Astrocyte of the cerebellum (primary cell): Measurements from ENCODE around the gene IYD.

ENCODE experiments used
- DNase-seq: peaks from one replicate; pipeline ENCODE4 v3.0.0-alpha.2; 2011; ENCODE audit warnings: low read depth
- H3K4me3 ChIP-seq: 2 replicates; pipeline ENCODE4 v1.5.1; 2011; ENCODE audit warnings: mild to moderate bottlenecking, low read depth, low read length, moderate library complexity
- in situ Hi-C: cut with HindIII; loops from 2 replicates; pipeline ENCODE4 v1.10.0; 2017; ENCODE audit warnings: low sequenced_read_pairs
- TF ChIP-seq, protein P1 (sequence below): IDR thresholded peaks from 2 replicates; pipeline ENCODE4 v1.5.1; 2012; ENCODE audit warnings: low read length, low read depth, moderate library complexity, mild to moderate bottlenecking; ENCODE audit errors: missing control alignments

Gene IYD

DNA sequence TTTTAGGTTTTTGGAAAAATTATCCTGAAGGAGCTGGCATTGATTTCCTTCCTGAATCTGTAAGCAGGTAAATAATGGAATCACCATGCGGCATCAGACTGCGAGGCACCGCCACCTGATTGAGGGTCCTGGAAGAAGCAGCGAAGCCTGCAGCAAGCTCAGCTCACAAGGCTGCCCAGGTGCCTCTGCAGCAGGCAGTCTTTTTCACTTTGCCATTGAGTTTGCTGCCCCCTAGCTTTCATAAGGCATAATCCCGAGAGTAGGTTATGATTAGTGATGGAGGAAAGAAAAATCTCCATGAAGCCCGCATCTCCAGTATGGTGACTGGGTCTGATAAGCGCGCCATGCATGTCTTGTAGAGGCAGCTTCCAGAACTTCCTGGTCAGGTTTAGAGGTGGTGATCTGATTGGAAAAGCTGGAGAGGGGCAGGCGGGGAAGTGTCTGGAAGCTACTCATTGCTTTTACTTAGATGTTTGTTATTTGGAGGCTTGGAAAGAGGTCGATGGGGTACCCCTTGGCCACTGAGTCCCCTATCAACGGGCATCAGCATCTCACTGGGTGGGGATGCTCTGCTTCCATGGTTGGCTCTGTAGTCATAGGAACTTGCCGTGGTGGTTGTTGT lies 26.7 kb downstream of the IYD start:
- in situ Hi-C loops: no loop called here
- TF ChIP-seq, protein P1, sequence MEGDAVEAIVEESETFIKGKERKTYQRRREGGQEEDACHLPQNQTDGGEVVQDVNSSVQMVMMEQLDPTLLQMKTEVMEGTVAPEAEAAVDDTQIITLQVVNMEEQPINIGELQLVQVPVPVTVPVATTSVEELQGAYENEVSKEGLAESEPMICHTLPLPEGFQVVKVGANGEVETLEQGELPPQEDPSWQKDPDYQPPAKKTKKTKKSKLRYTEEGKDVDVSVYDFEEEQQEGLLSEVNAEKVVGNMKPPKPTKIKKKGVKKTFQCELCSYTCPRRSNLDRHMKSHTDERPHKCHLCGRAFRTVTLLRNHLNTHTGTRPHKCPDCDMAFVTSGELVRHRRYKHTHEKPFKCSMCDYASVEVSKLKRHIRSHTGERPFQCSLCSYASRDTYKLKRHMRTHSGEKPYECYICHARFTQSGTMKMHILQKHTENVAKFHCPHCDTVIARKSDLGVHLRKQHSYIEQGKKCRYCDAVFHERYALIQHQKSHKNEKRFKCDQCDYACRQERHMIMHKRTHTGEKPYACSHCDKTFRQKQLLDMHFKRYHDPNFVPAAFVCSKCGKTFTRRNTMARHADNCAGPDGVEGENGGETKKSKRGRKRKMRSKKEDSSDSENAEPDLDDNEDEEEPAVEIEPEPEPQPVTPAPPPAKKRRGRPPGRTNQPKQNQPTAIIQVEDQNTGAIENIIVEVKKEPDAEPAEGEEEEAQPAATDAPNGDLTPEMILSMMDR: peak; percentile 83
- DNase-seq: peak; percentile 43
- no peak overlapping the region for H3K4me3 ChIP-seq

DNA sequence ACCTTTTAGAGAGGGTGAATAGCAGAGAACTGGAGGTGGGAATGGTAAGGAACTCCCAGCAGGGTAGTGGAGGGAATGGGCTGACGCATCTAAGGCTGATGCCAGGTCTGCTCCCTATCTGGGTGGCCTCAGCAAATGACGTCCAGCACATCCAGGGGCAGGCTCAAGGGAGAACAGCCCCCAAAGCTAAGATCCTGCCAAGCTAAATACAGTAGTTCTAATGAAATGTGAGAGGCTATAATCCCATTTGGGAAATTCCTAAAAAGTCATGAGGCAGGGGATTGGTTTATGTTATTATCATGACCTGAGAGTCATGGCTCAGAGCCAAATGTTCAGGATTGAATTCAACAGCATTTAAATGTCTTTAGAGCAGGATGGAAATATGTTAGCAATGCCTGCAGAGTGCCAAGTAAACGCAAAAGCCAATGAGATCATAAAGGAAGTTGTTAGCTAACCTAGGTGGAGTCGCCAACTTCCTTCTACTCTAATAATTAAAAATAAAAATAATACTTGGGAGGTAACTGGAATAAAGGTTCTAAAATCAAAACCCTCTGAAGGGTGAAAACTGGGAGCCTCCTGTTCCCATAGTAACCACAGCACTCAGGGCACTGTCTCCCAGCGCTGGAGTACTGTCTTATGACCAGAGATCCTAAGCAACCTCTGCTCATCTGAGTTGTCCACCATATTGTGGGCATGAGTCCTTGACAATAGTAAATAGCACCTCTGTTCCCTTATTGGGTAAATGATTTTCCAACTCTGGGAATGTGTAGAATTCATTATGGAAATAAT lies 34.8 kb downstream of the IYD start:
- in situ Hi-C loops: no loop called here
- TF ChIP-seq, protein P1: no peak
- peak; percentile 98 for DNase-seq
- H3K4me3 ChIP-seq: no peak overlapping the region

DNA sequence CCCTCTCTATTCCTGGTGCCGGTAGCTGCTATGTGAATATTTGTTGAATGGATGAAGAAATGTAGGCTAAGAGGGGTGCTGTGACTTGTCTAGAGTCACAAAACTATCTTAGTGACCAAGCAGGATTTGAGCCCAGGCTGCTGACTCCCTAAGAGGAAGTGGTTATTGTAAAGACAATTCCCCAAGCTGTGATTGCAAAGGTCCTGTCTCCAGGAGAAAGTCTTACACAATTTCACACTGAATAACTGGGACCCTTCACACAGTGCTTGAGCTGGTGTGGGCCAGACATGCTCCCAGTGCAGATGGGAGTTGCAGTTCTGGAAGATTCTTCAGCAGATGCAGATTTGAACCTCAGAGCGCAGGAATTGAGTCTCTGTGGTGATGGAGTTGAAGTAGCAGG lies 38.1 kb downstream of the IYD start:
- DNase-seq: no peak
- in situ Hi-C loops: no loop called here
- no peak overlapping the region for H3K4me3 ChIP-seq
- TF ChIP-seq, protein P1: no peak

DNA sequence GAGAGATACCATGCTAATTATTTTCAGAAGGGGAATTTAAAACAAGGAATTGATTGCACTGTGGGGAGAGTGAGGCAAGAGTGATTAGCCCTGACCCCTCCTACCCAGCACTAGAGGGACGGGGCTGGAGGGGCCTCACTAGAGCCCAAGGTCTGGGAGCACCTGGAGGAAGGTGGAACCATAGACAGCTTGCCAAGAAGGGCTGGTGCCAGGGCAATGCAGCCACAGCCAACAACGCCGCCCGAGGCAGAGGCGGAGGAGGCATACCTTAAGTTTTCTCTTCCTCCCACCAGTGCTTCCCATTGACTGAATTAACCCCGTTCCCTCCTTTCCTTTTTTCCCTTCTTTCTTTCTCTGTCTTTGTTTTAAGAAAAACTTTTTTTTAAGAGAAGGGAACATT lies 40.0 kb downstream of the IYD start:
- in situ Hi-C loops: no loop called here
- no peak overlapping the region for H3K4me3 ChIP-seq
- TF ChIP-seq, protein P1: no peak
- no peak for DNase-seq

DNA sequence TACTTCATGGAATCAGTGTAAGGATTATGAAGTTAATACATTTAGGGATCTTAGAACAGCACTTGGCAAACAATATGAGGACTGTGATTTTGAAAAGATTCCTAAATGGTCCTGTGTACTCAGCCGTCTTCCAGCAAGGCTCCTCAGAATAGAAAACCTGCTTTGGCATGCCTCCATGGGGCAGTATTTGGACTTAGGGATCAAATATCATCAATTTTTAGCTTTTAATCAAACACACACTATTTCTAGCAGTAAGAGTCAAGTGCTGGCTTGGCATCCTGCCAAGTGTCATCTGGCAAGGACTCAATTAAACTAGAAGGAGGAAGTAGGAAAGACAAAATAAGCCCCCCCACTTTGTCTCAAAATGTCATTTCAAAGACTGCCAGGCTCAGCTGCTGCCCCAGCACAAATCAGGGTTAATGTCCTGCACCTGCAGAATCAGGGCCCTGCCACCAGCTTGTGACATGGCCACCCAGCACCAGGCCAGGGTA lies 40.8 kb downstream of the IYD start:
- no peak for DNase-seq
- H3K4me3 ChIP-seq: no peak overlapping the region
- in situ Hi-C loops: no loop called here
- TF ChIP-seq, protein P1: no peak

DNA sequence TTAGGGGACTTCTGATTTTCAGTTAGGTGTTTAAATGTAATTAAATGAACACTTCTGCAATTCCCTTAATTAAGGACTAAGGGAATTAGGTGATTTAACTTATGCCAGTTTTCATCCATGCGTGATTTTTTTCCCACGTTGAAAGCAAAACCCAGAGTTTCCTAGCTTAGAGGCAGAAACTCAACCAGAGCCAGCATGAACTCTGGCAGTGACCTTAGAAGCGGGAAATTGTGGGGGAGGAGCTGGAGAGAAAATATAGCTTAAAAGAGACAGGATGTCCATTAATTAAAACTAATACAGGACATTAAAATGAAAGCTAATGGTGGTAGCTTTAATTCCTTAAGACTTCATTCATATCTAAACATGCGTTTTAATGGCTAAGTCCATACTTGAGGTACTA lies 41.6 kb downstream of the IYD start:
- H3K4me3 ChIP-seq: no peak overlapping the region
- no peak for DNase-seq
- in situ Hi-C loops: no loop called here
- TF ChIP-seq, protein P1: no peak
